Caco-2 (cell line): ENCODE measurements around the gene KIF17. TPM values are rescaled to one million over a fixed set of nuclear protein-coding genes. Genes with fewer than 3 reads are reported as not detected.

Source experiments
- BruUV-seq: library from RNA; stranded (reverse); fragments of 400-500 nt; replicated peaks from 2 replicates; lab custom pipeline; 2021; lab: Mats Ljungman, UMichigan
- CTCF ChIA-PET: fragments of 300-600 bp; sonication (Branson Sonifier 250); formaldehyde crosslinking; loops from one replicate; lab custom pipeline; 2022; ENCODE audit warnings: antibody characterized with exemption; lab: Charles Lee
- POLR2A ChIA-PET: fragments of 300-600 bp; sonication (Branson Sonifier 250); formaldehyde crosslinking; loops from one replicate; lab custom pipeline; 2022; ENCODE audit warnings: antibody characterized with exemption; lab: Charles Lee
- DNase-seq, 2 experiments: peaks; one replicate each; pipeline versions ENCODE4 v3.0.0 to v3.0.0-alpha.2; 2020 to 2022
- H3K27me3 ChIP-seq: replicated peaks from 2 replicates; pipeline ENCODE4 v1.6.0; 2011; ENCODE audit warnings: low read length; ENCODE audit not compliant: control insufficient read depth, insufficient read depth
- H3K36me3 ChIP-seq: 2 replicates; pipeline ENCODE4 v1.5.1; 2011; ENCODE audit warnings: low read length; ENCODE audit not compliant: control insufficient read depth, insufficient read depth
- H3K4me1 ChIP-seq: fragments of 250-450 bp; sonication (Bioruptor Pico); 2 replicates; pipeline ENCODE4 v1.5.1; 2020; ENCODE audit warnings: mild to moderate bottlenecking
- H3K4me3 ChIP-seq: 2 replicates; pipeline ENCODE4 v1.5.1; 2011; ENCODE audit warnings: low read depth, mild to moderate bottlenecking, control low read depth, low read length
- H3K9me3 ChIP-seq: fragments of 250-450 bp; sonication (Bioruptor Pico); 2 replicates; pipeline ENCODE4 v1.5.1; 2020; ENCODE audit warnings: mild to moderate bottlenecking, moderate library complexity
- H3K27ac Mint-ChIP-seq: one replicate; pipeline ENCODE4 v1.8.0; 2022; ENCODE audit warnings: mixed read lengths; ENCODE audit not compliant: unreplicated experiment
- H3K27me3 Mint-ChIP-seq: one replicate; pipeline ENCODE4 v1.8.0; 2022; ENCODE audit warnings: mixed read lengths; ENCODE audit not compliant: insufficient read depth, unreplicated experiment
- H3K36me3 Mint-ChIP-seq: one replicate; pipeline ENCODE4 v1.8.0; 2022; ENCODE audit warnings: mild to moderate bottlenecking, mixed read lengths; ENCODE audit not compliant: insufficient read depth, unreplicated experiment
- H3K4me1 Mint-ChIP-seq: one replicate; pipeline ENCODE4 v1.8.0; 2022; ENCODE audit warnings: low read depth, mixed read lengths; ENCODE audit not compliant: unreplicated experiment
- H3K4me3 Mint-ChIP-seq: one replicate; pipeline ENCODE4 v1.8.0; 2022; ENCODE audit warnings: mild to moderate bottlenecking, moderate library complexity, mixed read lengths; ENCODE audit not compliant: unreplicated experiment
- H3K9me3 Mint-ChIP-seq: one replicate; pipeline ENCODE4 v1.8.0; 2022; ENCODE audit warnings: mixed read lengths; ENCODE audit not compliant: unreplicated experiment
- CTCF ChIP-seq, 2 experiments: fragments of 200-600 bp in 1 of 2; IDR thresholded peaks; 1 replicate in 1 of 2; 2 replicates in 1 of 2; pipeline versions ENCODE4 v1.5.1 to v1.8.0; 2011 to 2022; ENCODE audit warnings: antibody characterized with exemption in 1 of 2, control low read depth in 1 of 2, inconsistent platforms in 1 of 2, low read depth in 1 of 2, low read length in 1 of 2, mild to moderate bottlenecking in 1 of 2, moderate library complexity in 1 of 2; ENCODE audit not compliant: insufficient read depth in 1 of 2, severe bottlenecking in 1 of 2, unreplicated experiment in 1 of 2
- intact Hi-C: fragments of 100-400 bp; cut with micrococcal nuclease; formaldehyde crosslinking; loops from one replicate; pipeline ENCODE4 v1.10.0; 2022; ENCODE audit not compliant: unreplicated experiment
- total RNA-seq: library from RNA; stranded (reverse); gene quantifications from 2 replicates; pipeline ENCODE4 v1.2.3, GENCODE V29; 2022

Gene KIF17
- total RNA-seq, 1 experiment from 2014 or later = 1.5 TPM

- Histone ChIP-seq H3K27me3 (no peaks in the 10 kb centered on the region), H3K36me3 (peaks cover 1% of the 10 kb centered on the region; the same call in 1 of the 2 replicates), H3K9me3 (no peaks in the 10 kb centered on the region), H3K4me1 (no peaks in the 10 kb centered on the region), H3K4me3 (no peak overlapping the region)
- H3K4me1 Mint-ChIP-seq = peaks cover under 1% of the 10 kb centered on the region
- no peak overlapping the region for H3K27ac Mint-ChIP-seq
- no TSS peak for BruUV-seq
- no peaks in the 10 kb centered on the region for H3K9me3 Mint-ChIP-seq
- H3K4me3 Mint-ChIP-seq = no peak overlapping the region
- intact Hi-C loops = no loop called here
- no peak for DNase-seq
- peaks cover 73% of the 10 kb centered on the region for H3K36me3 Mint-ChIP-seq
- H3K27me3 Mint-ChIP-seq = no peaks in the 10 kb centered on the region
- POLR2A ChIA-PET = no interaction called here
- CTCF ChIA-PET = no interaction called here
- TF ChIP-seq CTCF (IDR thresholded peaks at IDR 0.05; ENCODE audit: insufficient read depth in 1 of 2, low read depth in 1 of 2, low read length in 1 of 2, severe bottlenecking in 1 of 2, unreplicated experiment in 1 of 2) = no peak
These were observed 63.6 kb downstream of the KIF17 start for GRCh38 chr1:20654104-20654690.

GRCh38 chr1:20652300-20652699 is 65.5 kb downstream of the KIF17 start:
- TF ChIP-seq CTCF (IDR thresholded peaks at IDR 0.05; ENCODE audit: insufficient read depth in 1 of 2, low read depth in 1 of 2, low read length in 1 of 2, severe bottlenecking in 1 of 2, unreplicated experiment in 1 of 2) = no peak

DNA sequence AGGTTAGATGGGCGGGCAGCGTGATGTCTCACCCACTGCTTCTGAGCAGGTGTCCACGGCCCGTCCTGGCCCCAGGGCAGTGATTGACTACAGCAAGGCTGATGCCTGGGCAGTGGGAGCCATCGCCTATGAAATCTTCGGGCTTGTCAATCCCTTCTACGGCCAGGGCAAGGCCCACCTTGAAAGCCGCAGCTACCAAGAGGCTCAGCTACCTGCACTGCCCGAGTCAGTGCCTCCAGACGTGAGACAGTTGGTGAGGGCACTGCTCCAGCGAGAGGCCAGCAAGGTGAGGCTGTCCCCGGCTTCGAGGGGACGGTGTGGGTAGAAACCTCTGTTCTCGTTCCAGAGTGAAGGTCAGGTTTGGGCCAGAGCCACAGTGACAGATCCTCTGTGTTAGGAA is 68.9 kb downstream of the KIF17 start:
- Mint-ChIP-seq H3K27ac (no peak overlapping the region), H3K4me1 (no peaks in the 10 kb centered on the region), H3K36me3 (peaks cover 37% of the 10 kb centered on the region), H3K27me3 (no peaks in the 10 kb centered on the region), H3K4me3 (no peak overlapping the region), H3K9me3 (no peaks in the 10 kb centered on the region)
- ChIA-PET POLR2A (no interaction called here), CTCF (no interaction called here)
- no peaks in the 10 kb centered on the region for H3K4me1 ChIP-seq
- no TSS peak for BruUV-seq
- no peaks in the 10 kb centered on the region for H3K27me3 ChIP-seq
- TF ChIP-seq CTCF (IDR thresholded peaks at IDR 0.05; ENCODE audit: insufficient read depth in 1 of 2, low read depth in 1 of 2, low read length in 1 of 2, severe bottlenecking in 1 of 2, unreplicated experiment in 1 of 2) = no peak
- DNase-seq = no peak
- intact Hi-C loops = no loop called here
- H3K36me3 ChIP-seq = no peaks in the 10 kb centered on the region; the same call in 1 of the 2 replicates
- H3K9me3 ChIP-seq = no peaks in the 10 kb centered on the region
- H3K4me3 ChIP-seq = no peak overlapping the region

More at GRCh38 chr1:20652300-20652699, 65.5 kb downstream of the KIF17 start:
- CTCF ChIA-PET = no interaction called here
- H3K27me3 Mint-ChIP-seq = no peaks in the 10 kb centered on the region
- no peak for DNase-seq
- H3K36me3 Mint-ChIP-seq = peaks cover 68% of the 10 kb centered on the region
- no peaks in the 10 kb centered on the region for H3K4me1 Mint-ChIP-seq
- Histone ChIP-seq H3K4me1 (no peaks in the 10 kb centered on the region), H3K36me3 (peaks cover 1% of the 10 kb centered on the region; the same call in 1 of the 2 replicates), H3K4me3 (no peak overlapping the region), H3K27me3 (no peaks in the 10 kb centered on the region), H3K9me3 (no peaks in the 10 kb centered on the region)
- H3K4me3 Mint-ChIP-seq = no peak overlapping the region
- BruUV-seq = TSS peak; percentile 85
- intact Hi-C loops = no loop called here
- H3K27ac Mint-ChIP-seq = no peak overlapping the region
- POLR2A ChIA-PET = no interaction called here
- no peaks in the 10 kb centered on the region for H3K9me3 Mint-ChIP-seq
